SK-N-SH treated with all-trans-retinoic acid at 6 μM for 48 hours (cell line): ENCODE data around the gene MPV17.

Experiments
- ESRRG ChIP-seq: fragments of 250-450 bp; sonication (Bioruptor Pico); IDR thresholded peaks from 2 replicates; pipeline ENCODE4 v1.6.1; 2021; ENCODE audit warnings: mild to moderate bottlenecking
- ZC3H10 ChIP-seq: fragments of 250-450 bp; sonication (Bioruptor Pico); IDR thresholded peaks from 2 replicates; pipeline ENCODE4 v1.5.1; 2021; ENCODE audit warnings: mild to moderate bottlenecking, moderate library complexity

- TF ChIP-seq ESRRG (CRISPR knock-in tag) (no peak), ZC3H10 (CRISPR knock-in tag) (no peak)
Observed at GRCh38 chr2:27270670-27271069, 52.2 kb downstream of the MPV17 start.
